GM23338 (cell line): ENCODE results near the gene SPARC.

ENCODE experiments used
- CREB1 ChIP-seq: fragments of 250-450 bp; sonication (Bioruptor Pico); IDR thresholded peaks from 2 replicates; pipeline ENCODE4 v1.5.0; 2020; ENCODE audit warnings: low read depth, mild to moderate bottlenecking, moderate library complexity
- CTCF ChIP-seq, 2 experiments: fragments of 200-600 bp in 1 of 2; sonication (generic) in 1 of 2; conservative IDR thresholded peaks; 2 replicates each; pipeline versions ENCODE4 v1.5.1 to v1.6.1; 2016 to 2017; ENCODE audit warnings: antibody characterized with exemption in 2 of 2, low read depth in 2 of 2, mild to moderate bottlenecking in 2 of 2, moderate library complexity in 1 of 2

GRCh38 chr5:151633892-151634291 is 52.8 kb downstream of the SPARC start:
- TF ChIP-seq CREB1 (CRISPR knock-in tag) (no peak), CTCF (conservative IDR thresholded peaks at IDR 0.05; ENCODE audit: low read depth in 2 of 2) (no peak)
